Measurements from ENCODE around the gene NAV2.

The NAV2 gene

GRCh38 chr11:19982774-19983495 is 270.3 kb downstream of the NAV2 start:
- Mint-ChIP-seq H3K36me3 (peaks cover 6% of the 10 kb centered on the region), H3K9me3 (no peaks in the 10 kb centered on the region), H3K4me3 (no peak overlapping the region), H3K4me1 (peaks cover 6% of the 10 kb centered on the region), H3K27ac (no peak overlapping the region)
- ATAC-seq (no peak), DNase-seq (ENCODE audit: low spot score in 2 of 2) (no peak)

GRCh38 chr11:19984048-19984742 is 271.6 kb downstream of the NAV2 start:
- DNase-seq (ENCODE audit: low spot score in 2 of 2) (no peak), ATAC-seq (peak; percentile 28)
- Mint-ChIP-seq H3K36me3 (no peaks in the 10 kb centered on the region), H3K4me3 (no peak overlapping the region), H3K9me3 (no peaks in the 10 kb centered on the region), H3K4me1 (no peaks in the 10 kb centered on the region), H3K27ac (no peak overlapping the region)

- ATAC-seq (no peak), DNase-seq (ENCODE audit: low spot score in 2 of 2) (no peak)
- H3K4me1 Mint-ChIP-seq, result no peaks in the 10 kb centered on the region
- H3K36me3 Mint-ChIP-seq, result no peaks in the 10 kb centered on the region
- no peaks in the 10 kb centered on the region for H3K9me3 Mint-ChIP-seq
- no peak overlapping the region for H3K4me3 Mint-ChIP-seq
- no peak overlapping the region for H3K27ac Mint-ChIP-seq
Measured at GRCh38 chr11:19985111-19985510, 272.5 kb downstream of the NAV2 start.

- Mint-ChIP-seq H3K36me3 (no peaks in the 10 kb centered on the region), H3K4me1 (no peaks in the 10 kb centered on the region), H3K4me3 (no peak overlapping the region), H3K27ac (no peak overlapping the region), H3K9me3 (no peaks in the 10 kb centered on the region)
- no peak for DNase-seq (ENCODE audit: low spot score in 2 of 2)
- no peak for ATAC-seq
Measured at GRCh38 chr11:19987331-19987801, 274.7 kb downstream of the NAV2 start.

GRCh38 chr11:19988598-19988997 is 276.0 kb downstream of the NAV2 start:
- Mint-ChIP-seq H3K9me3 (no peaks in the 10 kb centered on the region), H3K36me3 (no peaks in the 10 kb centered on the region), H3K4me1 (no peaks in the 10 kb centered on the region), H3K27ac (no peak overlapping the region), H3K4me3 (no peak overlapping the region)
- ATAC-seq (no peak), DNase-seq (ENCODE audit: low spot score in 2 of 2) (no peak)

GRCh38 chr11:19989191-19989590 is 276.6 kb downstream of the NAV2 start:
- H3K4me3 Mint-ChIP-seq, result no peak overlapping the region
- H3K27ac Mint-ChIP-seq, result no peak overlapping the region
- ATAC-seq (no peak), DNase-seq (ENCODE audit: low spot score in 2 of 2) (no peak)
- H3K9me3 Mint-ChIP-seq, result no peaks in the 10 kb centered on the region
- no peaks in the 10 kb centered on the region for H3K4me1 Mint-ChIP-seq
- H3K36me3 Mint-ChIP-seq, result no peaks in the 10 kb centered on the region

- no peak overlapping the region for H3K4me3 Mint-ChIP-seq
- H3K36me3 Mint-ChIP-seq, result no peaks in the 10 kb centered on the region
- ATAC-seq (no peak), DNase-seq (ENCODE audit: low spot score in 2 of 2) (no peak)
- no peaks in the 10 kb centered on the region for H3K9me3 Mint-ChIP-seq
- no peaks in the 10 kb centered on the region for H3K4me1 Mint-ChIP-seq
- H3K27ac Mint-ChIP-seq, result no peak overlapping the region
Measured at GRCh38 chr11:19992162-19992561, 279.5 kb downstream of the NAV2 start.

GRCh38 chr11:19992998-19993397 is 280.4 kb downstream of the NAV2 start:
- DNase-seq (ENCODE audit: low spot score in 2 of 2) (no peak), ATAC-seq (no peak)
- H3K36me3 Mint-ChIP-seq, result no peaks in the 10 kb centered on the region
- no peak overlapping the region for H3K27ac Mint-ChIP-seq
- no peaks in the 10 kb centered on the region for H3K4me1 Mint-ChIP-seq
- no peak overlapping the region for H3K4me3 Mint-ChIP-seq
- H3K9me3 Mint-ChIP-seq, result no peaks in the 10 kb centered on the region

- H3K4me3 Mint-ChIP-seq, result no peak overlapping the region
- H3K4me1 Mint-ChIP-seq, result no peaks in the 10 kb centered on the region
- no peak overlapping the region for H3K27ac Mint-ChIP-seq
- H3K9me3 Mint-ChIP-seq, result no peaks in the 10 kb centered on the region
- no peak for DNase-seq (ENCODE audit: low spot score in 2 of 2)
- no peaks in the 10 kb centered on the region for H3K36me3 Mint-ChIP-seq
- ATAC-seq, result no peak
Measured at GRCh38 chr11:19994672-19995071, 282.0 kb downstream of the NAV2 start.

- ATAC-seq (no peak), DNase-seq (ENCODE audit: low spot score in 2 of 2) (no peak)
- Mint-ChIP-seq H3K27ac (no peak overlapping the region), H3K4me1 (no peaks in the 10 kb centered on the region), H3K4me3 (no peak overlapping the region), H3K36me3 (no peaks in the 10 kb centered on the region), H3K9me3 (no peaks in the 10 kb centered on the region)
Measured at GRCh38 chr11:19995145-19995544, 282.5 kb downstream of the NAV2 start.

GRCh38 chr11:19996571-19996970 is 283.9 kb downstream of the NAV2 start:
- no peak for ATAC-seq
- Mint-ChIP-seq H3K36me3 (no peaks in the 10 kb centered on the region), H3K9me3 (no peaks in the 10 kb centered on the region), H3K4me3 (no peak overlapping the region), H3K4me1 (no peaks in the 10 kb centered on the region), H3K27ac (no peak overlapping the region)
- DNase-seq (ENCODE audit: low spot score in 2 of 2), result no peak

GRCh38 chr11:20000022-20000350 is 287.3 kb downstream of the NAV2 start:
- Mint-ChIP-seq H3K9me3 (no peaks in the 10 kb centered on the region), H3K4me3 (no peak overlapping the region), H3K36me3 (no peaks in the 10 kb centered on the region), H3K4me1 (no peaks in the 10 kb centered on the region), H3K27ac (peak overlapping the region; percentile 27)
- DNase-seq (ENCODE audit: low spot score in 2 of 2) (no peak), ATAC-seq (no peak)

GRCh38 chr11:20000351-20001134 is 287.9 kb downstream of the NAV2 start:
- H3K27ac Mint-ChIP-seq, result no peak overlapping the region
- no peaks in the 10 kb centered on the region for H3K9me3 Mint-ChIP-seq
- ATAC-seq, result no peak
- no peaks in the 10 kb centered on the region for H3K4me1 Mint-ChIP-seq
- no peak overlapping the region for H3K4me3 Mint-ChIP-seq
- DNase-seq (ENCODE audit: low spot score in 2 of 2), result no peak
- H3K36me3 Mint-ChIP-seq, result no peaks in the 10 kb centered on the region

GRCh38 chr11:20002312-20003216 is 289.9 kb downstream of the NAV2 start:
- H3K27ac Mint-ChIP-seq, result no peak overlapping the region
- H3K9me3 Mint-ChIP-seq, result no peaks in the 10 kb centered on the region
- no peaks in the 10 kb centered on the region for H3K4me1 Mint-ChIP-seq

GRCh38 chr11:20003351-20003750 is 290.7 kb downstream of the NAV2 start:
- H3K4me1 Mint-ChIP-seq, result no peaks in the 10 kb centered on the region
- no peaks in the 10 kb centered on the region for H3K9me3 Mint-ChIP-seq
- H3K4me3 Mint-ChIP-seq, result no peak overlapping the region
- H3K36me3 Mint-ChIP-seq, result no peaks in the 10 kb centered on the region
- H3K27ac Mint-ChIP-seq, result no peak overlapping the region
- DNase-seq (ENCODE audit: low spot score in 2 of 2) (no peak), ATAC-seq (no peak)

More at GRCh38 chr11:20002312-20003216, 289.9 kb downstream of the NAV2 start:
- no peak for DNase-seq (ENCODE audit: low spot score in 2 of 2)
- Mint-ChIP-seq H3K36me3 (no peaks in the 10 kb centered on the region), H3K4me3 (no peak overlapping the region)
- ATAC-seq, result no peak
